T-cell (primary cell): Measurements from ENCODE around the gene MORN1. TPM values are rescaled to one million over a fixed set of nuclear protein-coding genes. Genes with fewer than 3 reads are reported as not detected.

Source experiments
- ATAC-seq, 4 experiments: fragments of 200-7000 bp in 3 of 4; fragments of 150-1000 bp in 1 of 4; cut with Tn5 transposase; replicated peaks in 1 of 4; 1 replicate in 3 of 4; 2 replicates in 1 of 4; pipeline ENCODE4 v1.10.0; 2021; ENCODE audit warnings: moderate library complexity in 3 of 4, mild to moderate bottlenecking in 2 of 4, moderate number of reproducible peaks in 1 of 4
- CTCF ChIA-PET, 2 donors: fragments of 300-600 bp; sonication (Branson Sonifier 250); formaldehyde crosslinking; loops; one replicate each; lab custom pipeline; 2022; ENCODE audit warnings: antibody characterized with exemption in 2 of 2; lab: Charles Lee
- POLR2A ChIA-PET, 2 donors: fragments of 300-600 bp; sonication (Branson Sonifier 250); formaldehyde crosslinking; loops; one replicate each; lab custom pipeline; 2022; ENCODE audit warnings: antibody characterized with exemption in 2 of 2; lab: Charles Lee
- DNase-seq, 35 experiments: peaks; one replicate each; pipeline versions ENCODE4 v3.0.0 to v3.0.0-alpha.2; 2013 to 2023
- H3K27ac ChIP-seq: one replicate; pipeline ENCODE4 v1.5.1; 2013; ENCODE audit warnings: low read length
- H3K27me3 ChIP-seq, 2 experiments: replicated peaks in 1 of 2; 1 replicate in 1 of 2; 2 replicates in 1 of 2; pipeline versions ENCODE4 v1.6.1 to v1.7.0; 2013; ENCODE audit warnings: low read length in 1 of 2, mixed read lengths in 1 of 2; ENCODE audit not compliant: control insufficient read depth in 2 of 2, insufficient read depth in 2 of 2; ENCODE audit errors: extremely low read depth in 1 of 2
- H3K36me3 ChIP-seq, 2 donors: 1 replicate in 1 of 2; 2 replicates in 1 of 2; pipeline versions ENCODE4 v1.6.1 to v1.7.0; 2013; ENCODE audit warnings: low read length in 1 of 2; ENCODE audit not compliant: control insufficient read depth in 2 of 2, insufficient read depth in 1 of 2; ENCODE audit errors: extremely low read depth in 1 of 2
- H3K4me1 ChIP-seq, 2 experiments: 1 replicate in 1 of 2; 2 replicates in 1 of 2; pipeline versions ENCODE4 v1.6.1 to v1.7.0; 2013; ENCODE audit warnings: low read length in 2 of 2, mixed read lengths in 1 of 2; ENCODE audit not compliant: insufficient read depth in 2 of 2, control insufficient read depth in 1 of 2; ENCODE audit errors: extremely low read depth in 1 of 2
- H3K4me3 ChIP-seq, 2 donors: 1 replicate in 1 of 2; 2 replicates in 1 of 2; pipeline versions ENCODE4 v1.5.1 to v1.7.0; 2013; ENCODE audit warnings: mild to moderate bottlenecking in 2 of 2, low read length in 1 of 2, moderate library complexity in 1 of 2; ENCODE audit not compliant: control insufficient read depth in 1 of 2; ENCODE audit errors: extremely low read depth in 1 of 2
- H3K9me3 ChIP-seq: 2 replicates; pipeline ENCODE4 v1.7.0; 2013
- H3K27ac Mint-ChIP-seq, 2 donors: one replicate each; pipeline ENCODE4 v1.8.0; 2020 to 2021; ENCODE audit warnings: mild to moderate bottlenecking in 2 of 2, mixed read lengths in 2 of 2
- H3K27me3 Mint-ChIP-seq, 2 donors: one replicate each; pipeline ENCODE4 v1.8.0; 2021 to 2022; ENCODE audit warnings: mixed read lengths in 2 of 2
- H3K36me3 Mint-ChIP-seq: one replicate; pipeline ENCODE4 v1.8.0; 2021; ENCODE audit warnings: mixed read lengths
- H3K4me1 Mint-ChIP-seq, 3 donors: one replicate each; pipeline ENCODE4 v1.8.0; 2020 to 2022; ENCODE audit warnings: mixed read lengths in 3 of 3, mild to moderate bottlenecking in 1 of 3
- H3K4me3 Mint-ChIP-seq, 3 donors: one replicate each; pipeline ENCODE4 v1.8.0; 2020 to 2022; ENCODE audit warnings: mild to moderate bottlenecking in 3 of 3, mixed read lengths in 3 of 3, moderate library complexity in 3 of 3
- H3K9me3 Mint-ChIP-seq, 3 donors: one replicate each; pipeline ENCODE4 v1.8.0; 2020 to 2022; ENCODE audit warnings: mixed read lengths in 3 of 3
- WGBS: methylation state at CpG from one replicate; pipeline ENCODE4 v1.1.5; 2013; ENCODE audit warnings: missing lambda C conversion rate; ENCODE audit not compliant: insufficient coverage; 5-methylcytosine and 5-hydroxymethylcytosine counted together
- total RNA-seq, 35 experiments: library from RNA in 6 of 35; stranded (reverse) in 6 of 35; fragments of 120-200 nt in 1 of 35; gene quantifications; one replicate each; pipeline versions ENCODE4 v1.2.1 to v1.2.4 and lab custom pipeline; 2013 to 2026

The MORN1 gene
- total RNA-seq, 5 donors from 2014 or later (not counting 1 experiment from before 2014, with no cell fraction given), result 8.2 to 17.5 (median 13.2) TPM

DNA sequence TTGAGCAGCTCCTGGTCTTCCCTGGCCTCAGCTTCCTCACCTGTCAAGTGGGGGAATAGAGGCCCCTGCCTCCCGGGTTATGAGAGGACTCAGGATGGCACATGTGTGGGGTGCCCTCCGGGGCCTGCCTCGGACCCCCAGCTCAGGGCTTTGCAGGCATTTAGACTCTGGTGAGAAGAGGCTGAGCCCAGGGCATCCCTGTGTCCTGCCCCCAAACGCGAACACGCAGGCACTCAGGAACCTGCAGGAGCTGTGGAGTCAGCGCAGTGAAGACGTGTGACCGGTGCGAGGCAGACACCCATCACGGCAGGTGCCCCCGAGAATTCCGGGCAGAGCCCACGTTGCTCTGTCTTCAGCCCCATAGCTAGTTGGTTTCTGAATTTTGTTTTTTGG lies 26.5 kb upstream of the MORN1 start:
- no peak overlapping the region for H3K4me3 Mint-ChIP-seq
- H3K27ac ChIP-seq, result no peak overlapping the region
- 94% methylated on average over 13 of the region's 14 CpGs for WGBS
- H3K4me1 Mint-ChIP-seq, result peaks cover 31 to 48% (median 38%) of the 10 kb centered on the region in 3 donors
- H3K4me1 ChIP-seq, result peaks cover 20 to 49% of the 10 kb centered on the region in 2 experiments
- no peaks in the 10 kb centered on the region for H3K9me3 ChIP-seq
- ChIA-PET POLR2A (no interaction called here), CTCF (no interaction called here)
- no peak overlapping the region for H3K4me3 ChIP-seq
- no peaks in the 10 kb centered on the region for H3K27me3 ChIP-seq
- H3K27ac Mint-ChIP-seq, result no peak overlapping the region
- H3K27me3 Mint-ChIP-seq, result no peaks in the 10 kb centered on the region
- no peaks in the 10 kb centered on the region for H3K36me3 ChIP-seq
- no peak for DNase-seq
- peaks cover 4% of the 10 kb centered on the region for H3K36me3 Mint-ChIP-seq
- ATAC-seq, result no peak
- no peaks in the 10 kb centered on the region for H3K9me3 Mint-ChIP-seq

- Mint-ChIP-seq H3K4me3 (peak overlapping the region; percentile 71 to 83 (median 81)), H3K27ac (peak overlapping the region; percentile 89 to 97), H3K4me1 (peaks cover 31 to 50% (median 38%) of the 10 kb centered on the region in 3 donors), H3K36me3 (peaks cover 1% of the 10 kb centered on the region), H3K27me3 (no peaks in the 10 kb centered on the region), H3K9me3 (no peaks in the 10 kb centered on the region)
- no peaks in the 10 kb centered on the region for H3K9me3 ChIP-seq
- no peak for DNase-seq
- 93% methylated on average over 8 of the region's 13 CpGs for WGBS
- peaks cover 20 to 49% of the 10 kb centered on the region in 2 experiments for H3K4me1 ChIP-seq
- peak overlapping the region in 1 of 2 donors; percentile 72 for H3K4me3 ChIP-seq
- peak overlapping the region; percentile 79 for H3K27ac ChIP-seq
- no peaks in the 10 kb centered on the region for H3K27me3 ChIP-seq
- ChIA-PET POLR2A (no interaction called here), CTCF (no interaction called here)
- H3K36me3 ChIP-seq, result no peaks in the 10 kb centered on the region
- ATAC-seq, result no peak
These were observed 25.9 kb upstream of the MORN1 start for GRCh38 chr1:2417083-2417832.

DNA sequence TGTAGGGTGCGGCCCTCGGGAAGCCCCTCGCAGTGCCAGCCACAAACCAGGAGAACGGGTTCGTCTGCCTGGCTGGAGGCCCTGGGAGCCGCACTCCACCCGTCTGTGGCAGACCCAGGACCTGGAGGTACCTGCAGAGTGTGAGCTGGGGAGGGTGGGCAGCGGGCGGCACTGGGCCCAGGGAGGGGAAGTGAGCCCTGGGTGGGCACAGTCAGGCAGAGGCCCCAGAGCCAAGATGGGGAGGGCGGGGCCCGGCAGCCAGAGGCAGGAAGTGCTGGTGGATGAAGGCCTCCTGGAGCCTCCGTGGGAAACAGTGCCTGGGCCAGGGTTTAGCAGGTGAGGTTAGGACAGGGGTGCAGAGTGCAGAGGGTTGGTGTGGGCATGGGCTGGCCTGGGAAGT lies 25.0 kb upstream of the MORN1 start:
- Mint-ChIP-seq H3K4me3 (peak overlapping the region; percentile 71 to 83 (median 81)), H3K27ac (peak overlapping the region; percentile 89 to 97), H3K4me1 (peaks cover 31 to 53% (median 40%) of the 10 kb centered on the region in 3 donors), H3K27me3 (no peaks in the 10 kb centered on the region), H3K36me3 (no peaks in the 10 kb centered on the region), H3K9me3 (no peaks in the 10 kb centered on the region)
- POLR2A ChIA-PET, result no interaction called here
- H3K9me3 ChIP-seq, result no peaks in the 10 kb centered on the region
- H3K4me3 ChIP-seq, result peak overlapping the region; percentile 40 to 72
- H3K4me1 ChIP-seq, result peaks cover 23 to 57% of the 10 kb centered on the region in 2 experiments
- 6% methylated on average over 10 of the region's 12 CpGs for WGBS
- DNase-seq (peak in 17 of 35 experiments; percentile 5 to 54 (median 26)), ATAC-seq (no peak)
- no peaks in the 10 kb centered on the region for H3K27me3 ChIP-seq
- H3K36me3 ChIP-seq, result no peaks in the 10 kb centered on the region
- CTCF ChIA-PET, result interaction anchor here in 1 of 2 donors (0.9 to 1.6 kb wide), 5 partner anchors 107 to 230 kb away, joined by 3 to 5 read pairs (median 3); partner anchors contain the start of gene TNFRSF14
- peak overlapping the region; percentile 79 for H3K27ac ChIP-seq

- no peaks in the 10 kb centered on the region for H3K36me3 Mint-ChIP-seq
- H3K27me3 Mint-ChIP-seq, result no peaks in the 10 kb centered on the region
- ATAC-seq, result peak in 2 of 4 experiments; percentile 12 to 18
- DNase-seq, result peak in 23 of 35 experiments; percentile 12 to 65 (median 30)
- peak overlapping the region; percentile 71 to 83 (median 81) for H3K4me3 Mint-ChIP-seq
- no peaks in the 10 kb centered on the region for H3K27me3 ChIP-seq
- CTCF ChIA-PET, result interaction anchor here in 1 of 2 donors (0.9 to 1.6 kb wide), 5 partner anchors 108 to 231 kb away, joined by 3 to 5 read pairs (median 3); partner anchors contain the start of gene TNFRSF14
- H3K4me1 Mint-ChIP-seq, result peaks cover 31 to 55% (median 41%) of the 10 kb centered on the region in 3 donors
- WGBS, result 0% methylated on average over 6 of the region's 19 CpGs
- H3K27ac ChIP-seq, result peak overlapping the region; percentile 79
- no peaks in the 10 kb centered on the region for H3K36me3 ChIP-seq
- H3K9me3 Mint-ChIP-seq, result no peaks in the 10 kb centered on the region
- H3K4me3 ChIP-seq, result peak overlapping the region; percentile 40 to 72
- POLR2A ChIA-PET, result no interaction called here
- peak overlapping the region; percentile 89 to 97 for H3K27ac Mint-ChIP-seq
- peaks cover 24 to 58% of the 10 kb centered on the region in 2 experiments for H3K4me1 ChIP-seq
- H3K9me3 ChIP-seq, result no peaks in the 10 kb centered on the region
These were observed 24.5 kb upstream of the MORN1 start for GRCh38 chr1:2415801-2416208.

GRCh38 chr1:2415337-2415736 lies 24.0 kb upstream of the MORN1 start:
- Mint-ChIP-seq H3K9me3 (no peaks in the 10 kb centered on the region), H3K27ac (peak overlapping the region; percentile 89 to 97), H3K36me3 (no peaks in the 10 kb centered on the region), H3K4me3 (peak overlapping the region; percentile 71 to 83 (median 81)), H3K4me1 (peaks cover 31 to 59% (median 41%) of the 10 kb centered on the region in 3 donors), H3K27me3 (no peaks in the 10 kb centered on the region)
- H3K36me3 ChIP-seq, result no peaks in the 10 kb centered on the region
- H3K27ac ChIP-seq, result peak overlapping the region; percentile 79
- POLR2A ChIA-PET, result no interaction called here
- no peaks in the 10 kb centered on the region for H3K27me3 ChIP-seq
- DNase-seq (peak in 3 of 35 experiments; percentile 12 to 40 (median 14)), ATAC-seq (no peak)
- no peaks in the 10 kb centered on the region for H3K9me3 ChIP-seq
- peak overlapping the region in 1 of 2 donors; percentile 72 for H3K4me3 ChIP-seq
- H3K4me1 ChIP-seq, result peaks cover 24 to 58% of the 10 kb centered on the region in 2 experiments
- CTCF ChIA-PET, result interaction anchor here (0.7 to 1.6 kb wide), 5 partner anchors 108 to 232 kb away, joined by 3 to 4 read pairs (median 3); partner anchors contain the start of gene TNFRSF14 (in 1 of the 2)
- 40% methylated on average over 6 of the region's 11 CpGs for WGBS

- WGBS, result 1% methylated on average over 17 of the region's 25 CpGs
- DNase-seq (peak; percentile 56 to 88 (median 77)), ATAC-seq (peak; percentile 17 to 32 (median 28))
- Mint-ChIP-seq H3K4me3 (peak overlapping the region; percentile 78 to 81 (median 78)), H3K4me1 (peaks cover 31 to 60% (median 41%) of the 10 kb centered on the region in 3 donors), H3K9me3 (no peaks in the 10 kb centered on the region), H3K27me3 (no peaks in the 10 kb centered on the region), H3K36me3 (no peaks in the 10 kb centered on the region), H3K27ac (peak overlapping the region; percentile 89 to 97)
- no peaks in the 10 kb centered on the region for H3K9me3 ChIP-seq
- no peaks in the 10 kb centered on the region for H3K27me3 ChIP-seq
- peak overlapping the region in 1 of 2 donors; percentile 22 for H3K4me3 ChIP-seq
- POLR2A ChIA-PET, result no interaction called here
- CTCF ChIA-PET, result interaction anchor here (0.6 to 0.7 kb wide), 2 partner anchors 148 to 149 kb away, joined by 3 to 4 read pairs; no protein-coding TSS in a partner anchor
- H3K36me3 ChIP-seq, result peaks cover 0 to 6% of the 10 kb centered on the region in 2 donors
- H3K27ac ChIP-seq, result peak overlapping the region; percentile 61
- peaks cover 24 to 58% of the 10 kb centered on the region in 2 experiments for H3K4me1 ChIP-seq
These were observed 23.1 kb upstream of the MORN1 start for GRCh38 chr1:2414297-2414958.
